GM21717 (cell line): ENCODE results near the gene OLFML2B.

Experiments used
- ATAC-seq: cut with Tn5 transposase; IDR thresholded peaks from one replicate; pipeline ENCODE4 v1.9.1; 2021; ENCODE audit warnings: mild to moderate bottlenecking, moderate library complexity; ENCODE audit not compliant: unreplicated experiment

OLFML2B gene

GRCh38 chr1:161948435-161948834 is 75.2 kb downstream of the OLFML2B start:
- ATAC-seq = no peak

- ATAC-seq = no peak
Observed at GRCh38 chr1:161946071-161946987, 77.3 kb downstream of the OLFML2B start.

DNA sequence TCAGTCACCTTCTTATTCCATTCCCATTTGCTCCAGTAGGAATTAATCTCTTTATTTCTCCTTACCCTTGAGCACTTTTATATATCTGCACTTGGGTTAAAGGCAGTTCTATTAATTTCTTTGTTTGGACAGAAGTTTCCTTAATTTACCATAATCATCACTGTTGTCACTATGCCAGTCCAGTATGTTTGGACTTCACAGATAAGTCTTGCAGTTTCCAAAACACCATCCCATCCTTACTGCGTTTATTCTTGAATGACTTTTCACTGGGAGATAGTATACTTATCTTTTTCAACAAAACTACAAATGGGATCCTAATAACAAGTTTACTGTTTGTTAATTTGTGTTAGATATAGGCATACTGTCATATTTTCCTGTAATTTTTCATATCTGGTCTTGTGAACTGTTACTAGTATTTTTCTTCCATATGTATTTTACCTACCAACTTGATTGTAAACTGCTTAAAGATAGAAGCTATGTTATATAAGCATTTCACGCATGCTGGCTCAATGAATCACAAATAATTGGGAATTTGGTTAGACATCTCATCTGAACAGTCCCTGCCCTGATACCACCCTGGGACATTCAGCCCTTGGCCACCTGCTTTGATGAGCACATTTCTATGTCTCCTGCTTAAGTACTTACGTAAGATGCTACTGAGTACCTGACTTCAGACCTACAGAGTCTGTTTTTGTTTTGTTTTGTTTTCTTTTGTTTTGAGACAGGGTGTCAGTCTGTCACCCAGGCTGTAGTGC is 78.2 kb downstream of the OLFML2B start:
- no peak for ATAC-seq

DNA sequence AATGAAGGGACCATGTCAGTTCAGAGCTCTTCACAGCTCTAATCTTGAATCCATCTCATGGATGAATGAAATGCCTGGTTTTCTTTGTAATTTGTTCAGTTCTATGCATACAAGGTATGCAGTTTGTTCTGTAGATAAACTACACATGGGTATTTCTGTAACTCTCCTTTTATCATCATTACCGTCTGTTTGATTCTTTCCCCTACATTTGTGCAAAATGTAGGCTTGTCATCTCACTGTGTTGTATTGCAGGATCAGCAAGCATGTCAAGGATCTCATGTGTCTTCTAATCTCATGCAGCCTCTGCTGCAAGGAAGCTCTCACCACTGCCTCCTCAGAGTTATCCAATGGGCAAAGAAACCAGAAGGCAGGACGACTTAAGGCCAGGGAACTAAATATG is 79.3 kb downstream of the OLFML2B start:
- no peak for ATAC-seq

GRCh38 chr1:161943737-161944136 is 79.9 kb downstream of the OLFML2B start:
- no peak for ATAC-seq

- no peak for ATAC-seq
Observed at GRCh38 chr1:161941726-161942436, 81.8 kb downstream of the OLFML2B start.

GRCh38 chr1:161940866-161941591 is 82.6 kb downstream of the OLFML2B start:
- no peak for ATAC-seq

GRCh38 chr1:161936786-161937185 is 86.9 kb downstream of the OLFML2B start:
- ATAC-seq = no peak

DNA sequence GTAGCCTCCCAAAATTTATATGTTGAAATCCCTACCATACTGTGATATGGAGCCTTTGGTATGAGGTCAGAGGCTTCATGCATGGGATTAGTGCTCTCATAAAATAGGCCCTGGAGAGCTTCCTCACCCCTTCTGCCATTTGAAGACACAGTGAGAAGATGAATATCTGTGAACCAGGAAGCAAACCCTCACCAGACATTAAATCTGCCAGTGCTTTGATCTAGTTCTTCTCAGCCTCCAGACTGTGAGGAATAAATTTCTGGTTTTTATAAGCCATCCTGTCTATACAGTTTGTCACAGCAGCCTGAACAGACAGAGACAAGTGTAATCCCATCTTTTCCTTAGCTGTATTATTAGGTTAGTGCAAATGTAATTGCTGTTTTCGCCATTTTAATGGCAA is 88.4 kb downstream of the OLFML2B start:
- no peak for ATAC-seq

DNA sequence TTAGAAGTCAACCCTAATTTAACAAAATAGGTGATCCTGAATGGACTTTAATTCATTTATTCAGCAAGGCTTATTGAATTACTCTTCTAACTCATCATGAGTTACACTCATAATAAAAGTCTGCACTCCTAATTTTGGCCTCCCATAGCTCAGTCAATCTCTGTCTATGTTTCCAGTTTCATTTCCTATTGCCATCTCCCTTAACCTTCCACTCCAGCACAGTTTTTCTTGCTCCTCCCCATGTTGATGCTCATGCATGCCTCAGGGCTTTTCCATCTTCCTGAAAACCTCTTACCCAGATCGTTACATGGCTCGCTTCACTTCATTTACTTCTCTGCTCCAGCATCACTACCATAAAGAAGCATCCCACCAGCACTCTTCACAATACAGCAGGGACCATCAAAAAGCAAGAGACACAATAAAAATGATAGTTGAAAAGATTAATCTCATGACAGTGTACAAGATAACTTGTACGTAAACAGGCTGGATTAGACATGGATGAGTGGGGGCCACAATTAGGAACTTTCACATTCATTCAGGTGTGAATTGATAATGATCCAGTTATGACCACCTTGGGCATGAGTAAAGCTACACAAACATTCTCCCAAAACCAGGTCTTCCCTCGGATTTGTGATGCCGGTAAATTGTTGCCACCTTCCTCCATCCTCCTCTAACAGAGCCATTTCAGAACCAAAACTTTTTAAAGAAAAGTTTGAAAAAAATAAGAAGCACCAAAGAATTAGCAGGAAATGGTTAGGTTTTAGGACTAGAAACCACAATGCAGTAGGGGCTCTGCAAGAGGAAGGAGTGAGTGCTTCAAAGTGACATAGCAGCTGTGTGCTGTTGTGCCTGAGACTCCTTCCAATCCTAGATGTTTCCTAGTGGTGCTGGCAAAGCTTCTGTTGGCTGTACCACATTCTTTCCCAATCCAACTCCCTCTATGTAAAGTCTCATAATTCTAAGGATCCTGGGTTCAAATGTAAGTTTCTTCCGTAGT is 89.8 kb downstream of the OLFML2B start:
- ATAC-seq = no peak
